Activated T-helper 1 cell treated with anti-CD3 and anti-CD28 coated beads, Interleukin-12 subunit alpha, Interleukin-12 subunit beta, Interleukin-2, Interleukin-4 antibody, amounts not matched to agents 30 ng/mL and 10 ng/mL and 1 ng/mL, durations not matched to agents 14 hours and 24 hours and 36 hours (primary cell): ENCODE data around the gene PLCB2. TPM values are rescaled to one million over a fixed set of nuclear protein-coding genes. Genes with fewer than 3 reads are reported as not detected.

Experiments
- DNase-seq: peaks from one replicate; pipeline ENCODE4 v3.0.0; 2021; ENCODE audit warnings: low spot score
- H3K27ac Mint-ChIP-seq: one replicate; pipeline ENCODE4 v1.8.0; 2021; ENCODE audit warnings: mild to moderate bottlenecking, mixed read lengths
- H3K27me3 Mint-ChIP-seq: one replicate; pipeline ENCODE4 v1.8.0; 2022; ENCODE audit warnings: mild to moderate bottlenecking, moderate library complexity, mixed read lengths; ENCODE audit not compliant: insufficient read depth
- H3K36me3 Mint-ChIP-seq: one replicate; pipeline ENCODE4 v1.8.0; 2021; ENCODE audit warnings: low read depth, mixed read lengths
- H3K4me1 Mint-ChIP-seq: one replicate; pipeline ENCODE4 v1.8.0; 2021; ENCODE audit warnings: low read depth, mixed read lengths
- H3K4me3 Mint-ChIP-seq: one replicate; pipeline ENCODE4 v1.8.0; 2021; ENCODE audit warnings: mild to moderate bottlenecking, moderate library complexity, mixed read lengths
- H3K9me3 Mint-ChIP-seq: one replicate; pipeline ENCODE4 v1.8.0; 2021; ENCODE audit warnings: mixed read lengths
- intact Hi-C: fragments of 100-400 bp; cut with micrococcal nuclease; formaldehyde crosslinking; loops from one replicate; pipeline ENCODE4 v1.15.1; 2024
- total RNA-seq: library from RNA; stranded (reverse); gene quantifications from 2 replicates; pipeline ENCODE4 v1.2.3, GENCODE V29; 2022

The PLCB2 gene
- total RNA-seq, 1 donor from 2014 or later, result 88.5 TPM

GRCh38 chr15:40257656-40258450 is 49.9 kb downstream of the PLCB2 start:
- Mint-ChIP-seq H3K9me3 (no peaks in the 10 kb centered on the region), H3K4me1 (peaks cover 4% of the 10 kb centered on the region), H3K27me3 (peaks cover 40% of the 10 kb centered on the region), H3K27ac (no peak overlapping the region), H3K36me3 (no peaks in the 10 kb centered on the region), H3K4me3 (no peak overlapping the region)
- DNase-seq, result no peak
- intact Hi-C loops, result no loop called here

- H3K4me1 Mint-ChIP-seq, result peaks cover 5% of the 10 kb centered on the region
- no peak overlapping the region for H3K4me3 Mint-ChIP-seq
- no peaks in the 10 kb centered on the region for H3K9me3 Mint-ChIP-seq
- intact Hi-C loops, result no loop called here
- H3K27me3 Mint-ChIP-seq, result peaks cover 37% of the 10 kb centered on the region
- no peak overlapping the region for H3K27ac Mint-ChIP-seq
- no peaks in the 10 kb centered on the region for H3K36me3 Mint-ChIP-seq
- no peak for DNase-seq
Measured at GRCh38 chr15:40256638-40257235, 51.0 kb downstream of the PLCB2 start.

GRCh38 chr15:40255033-40255432 is 52.7 kb downstream of the PLCB2 start:
- intact Hi-C loops, result no loop called here
- peaks cover 5% of the 10 kb centered on the region for H3K4me1 Mint-ChIP-seq
- H3K9me3 Mint-ChIP-seq, result no peaks in the 10 kb centered on the region
- H3K36me3 Mint-ChIP-seq, result no peaks in the 10 kb centered on the region
- no peak overlapping the region for H3K27ac Mint-ChIP-seq
- peaks cover 39% of the 10 kb centered on the region for H3K27me3 Mint-ChIP-seq
- DNase-seq, result no peak
- H3K4me3 Mint-ChIP-seq, result no peak overlapping the region

GRCh38 chr15:40254452-40254851 is 53.3 kb downstream of the PLCB2 start:
- peaks cover 5% of the 10 kb centered on the region for H3K4me1 Mint-ChIP-seq
- H3K9me3 Mint-ChIP-seq, result no peaks in the 10 kb centered on the region
- no peak overlapping the region for H3K27ac Mint-ChIP-seq
- DNase-seq, result no peak
- H3K36me3 Mint-ChIP-seq, result no peaks in the 10 kb centered on the region
- intact Hi-C loops, result no loop called here
- peaks cover 39% of the 10 kb centered on the region for H3K27me3 Mint-ChIP-seq
- H3K4me3 Mint-ChIP-seq, result no peak overlapping the region

GRCh38 chr15:40253167-40253790 is 54.5 kb downstream of the PLCB2 start:
- Mint-ChIP-seq H3K27me3 (peaks cover 35% of the 10 kb centered on the region), H3K4me3 (peak overlapping the region; percentile 77), H3K27ac (no peak overlapping the region), H3K36me3 (no peaks in the 10 kb centered on the region), H3K4me1 (peaks cover 5% of the 10 kb centered on the region), H3K9me3 (no peaks in the 10 kb centered on the region)
- intact Hi-C loops, result no loop called here
- no peak for DNase-seq

- DNase-seq, result no peak
Measured at GRCh38 chr15:40252438-40253166, 55.1 kb downstream of the PLCB2 start.

GRCh38 chr15:40252141-40252437 is 55.6 kb downstream of the PLCB2 start:
- no peak for DNase-seq
- intact Hi-C loops, result no loop called here
- no peak overlapping the region for H3K27ac Mint-ChIP-seq
- H3K4me1 Mint-ChIP-seq, result peaks cover 5% of the 10 kb centered on the region
- no peaks in the 10 kb centered on the region for H3K36me3 Mint-ChIP-seq
- H3K4me3 Mint-ChIP-seq, result no peak overlapping the region
- H3K9me3 Mint-ChIP-seq, result no peaks in the 10 kb centered on the region
- peaks cover 37% of the 10 kb centered on the region for H3K27me3 Mint-ChIP-seq

More at GRCh38 chr15:40252438-40253166, 55.1 kb downstream of the PLCB2 start:
- Mint-ChIP-seq H3K36me3 (no peaks in the 10 kb centered on the region), H3K4me1 (peaks cover 5% of the 10 kb centered on the region), H3K4me3 (peak overlapping the region; percentile 77), H3K27ac (no peak overlapping the region), H3K27me3 (peaks cover 35% of the 10 kb centered on the region), H3K9me3 (no peaks in the 10 kb centered on the region)
- intact Hi-C loops, result no loop called here

GRCh38 chr15:40251486-40252140 is 56.1 kb downstream of the PLCB2 start:
- Mint-ChIP-seq H3K27me3 (peaks cover 37% of the 10 kb centered on the region), H3K27ac (no peak overlapping the region), H3K9me3 (no peaks in the 10 kb centered on the region), H3K36me3 (no peaks in the 10 kb centered on the region), H3K4me1 (peaks cover 5% of the 10 kb centered on the region), H3K4me3 (peak overlapping the region; percentile 56)
- intact Hi-C loops, result no loop called here
- DNase-seq, result no peak

- H3K9me3 Mint-ChIP-seq, result no peaks in the 10 kb centered on the region
- peak overlapping the region; percentile 56 for H3K4me3 Mint-ChIP-seq
- intact Hi-C loops, result no loop called here
- peaks cover 5% of the 10 kb centered on the region for H3K4me1 Mint-ChIP-seq
- no peak for DNase-seq
- H3K27me3 Mint-ChIP-seq, result peaks cover 37% of the 10 kb centered on the region
- no peaks in the 10 kb centered on the region for H3K36me3 Mint-ChIP-seq
- no peak overlapping the region for H3K27ac Mint-ChIP-seq
Measured at GRCh38 chr15:40250771-40251483, 56.8 kb downstream of the PLCB2 start.

- H3K27ac Mint-ChIP-seq, result no peak overlapping the region
- H3K9me3 Mint-ChIP-seq, result no peaks in the 10 kb centered on the region
- H3K27me3 Mint-ChIP-seq, result peaks cover 39% of the 10 kb centered on the region
- DNase-seq, result no peak
- peaks cover 5% of the 10 kb centered on the region for H3K4me1 Mint-ChIP-seq
- H3K4me3 Mint-ChIP-seq, result no peak overlapping the region
- intact Hi-C loops, result no loop called here
- H3K36me3 Mint-ChIP-seq, result no peaks in the 10 kb centered on the region
Measured at GRCh38 chr15:40250304-40250656, 57.5 kb downstream of the PLCB2 start.

GRCh38 chr15:40249477-40250303 is 58.0 kb downstream of the PLCB2 start:
- Mint-ChIP-seq H3K36me3 (no peaks in the 10 kb centered on the region), H3K9me3 (no peaks in the 10 kb centered on the region), H3K4me3 (no peak overlapping the region), H3K27me3 (peaks cover 35% of the 10 kb centered on the region), H3K27ac (no peak overlapping the region), H3K4me1 (peaks cover 5% of the 10 kb centered on the region)
- intact Hi-C loops, result no loop called here
- DNase-seq, result no peak
